Sciatic nerve (tissue), 2 donors: ENCODE results near the gene SLC36A2. TPM values are rescaled to one million over a fixed set of nuclear protein-coding genes. Genes with fewer than 3 reads are reported as not detected.

Experiments used
- ATAC-seq: fragments of 200-7000 bp; cut with Tn5 transposase; one replicate; pipeline ENCODE4 v1.9.1; 2020; ENCODE audit warnings: mild to moderate bottlenecking, moderate library complexity
- DNase-seq: peaks from one replicate; pipeline ENCODE4 v3.0.0-alpha.2; 2020; ENCODE audit warnings: low spot score
- intact Hi-C: fragments of 100-400 bp; cut with DNase I; formaldehyde crosslinking; loops from one replicate; pipeline ENCODE4 v1.14.2; 2022
- total RNA-seq: library from RNA; stranded (reverse); fragmentation: NEBNext Ultra II Directional; extraction: Animal tissue kit (Norgen Biotek cat#: 25700); gene quantifications from one replicate; pipeline ENCODE4 v1.2.1, GENCODE V29; 2021
- donor health status: DM: no; HTN: no; CAD: no.
- donor health status: DM: no; HTN: no; CAD: no.

Gene SLC36A2
- total RNA-seq, 1 donor from 2014 or later: 30.2 TPM

DNA sequence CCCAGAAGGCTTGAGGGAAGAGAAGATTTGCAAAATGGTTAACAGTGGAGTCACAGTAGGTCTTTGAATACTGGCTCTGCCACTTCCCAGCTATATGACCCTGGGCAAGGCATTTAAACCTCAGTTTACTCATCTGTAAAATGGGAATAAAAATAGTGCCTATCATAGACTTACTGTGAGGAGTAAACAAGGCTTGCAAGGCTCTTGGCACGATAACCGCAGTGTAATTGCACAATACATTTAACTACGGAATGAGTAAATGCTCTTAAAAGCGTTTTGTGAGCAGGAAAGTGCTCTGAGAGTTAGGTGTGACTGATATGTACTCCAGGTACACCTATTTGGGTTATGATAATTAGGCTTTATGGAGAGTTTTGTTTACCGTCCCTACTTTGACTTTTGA is 52.2 kb downstream of the SLC36A2 start:
- DNase-seq (no peak), ATAC-seq (no peak)
- intact Hi-C loops: no loop called here

DNA sequence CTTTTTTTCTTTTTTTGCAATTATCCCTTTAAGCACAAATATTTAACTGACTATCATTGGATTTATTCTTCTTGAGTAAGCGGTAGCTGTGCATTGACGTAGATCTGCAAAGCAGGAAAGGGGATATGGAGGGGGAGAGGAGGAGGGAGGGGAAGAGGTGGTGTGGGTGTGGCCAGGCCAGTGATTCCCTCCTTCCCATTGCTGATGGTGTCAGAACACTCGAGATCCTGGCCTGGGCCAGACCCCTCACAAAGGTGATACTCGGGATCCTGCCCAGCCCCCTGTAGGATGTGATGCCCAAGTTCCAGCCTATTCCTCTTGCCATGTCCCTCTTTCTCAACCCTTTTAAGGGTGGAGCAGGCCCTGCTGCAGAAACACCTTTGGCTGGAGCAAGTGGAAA is 53.7 kb downstream of the SLC36A2 start:
- ATAC-seq: no peak
- intact Hi-C loops: no loop called here

DNA sequence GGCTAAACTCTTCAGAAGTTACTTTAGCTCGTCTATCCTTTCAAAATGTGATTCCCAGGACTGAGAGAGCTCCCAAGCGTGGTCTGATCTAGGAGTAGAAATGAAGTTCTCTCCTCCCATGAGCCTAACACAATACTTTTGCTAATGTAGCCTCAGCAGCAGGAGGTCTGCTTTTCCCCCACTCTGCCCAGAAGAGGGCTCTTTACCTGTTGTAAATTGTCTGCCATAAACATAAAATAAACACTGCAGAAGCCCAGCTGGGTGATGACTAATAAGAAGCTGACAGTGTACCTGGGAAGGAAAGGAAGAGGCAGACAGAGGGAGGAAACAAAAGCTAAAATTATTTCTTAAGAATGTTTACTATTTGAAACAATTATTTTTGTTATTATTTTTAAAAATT is 59.2 kb downstream of the SLC36A2 start:
- ATAC-seq (no peak), DNase-seq (no peak)
- intact Hi-C loops: no loop called here

More for the DNA sequence above, 53.7 kb downstream of the SLC36A2 start:
- no peak for DNase-seq

DNA sequence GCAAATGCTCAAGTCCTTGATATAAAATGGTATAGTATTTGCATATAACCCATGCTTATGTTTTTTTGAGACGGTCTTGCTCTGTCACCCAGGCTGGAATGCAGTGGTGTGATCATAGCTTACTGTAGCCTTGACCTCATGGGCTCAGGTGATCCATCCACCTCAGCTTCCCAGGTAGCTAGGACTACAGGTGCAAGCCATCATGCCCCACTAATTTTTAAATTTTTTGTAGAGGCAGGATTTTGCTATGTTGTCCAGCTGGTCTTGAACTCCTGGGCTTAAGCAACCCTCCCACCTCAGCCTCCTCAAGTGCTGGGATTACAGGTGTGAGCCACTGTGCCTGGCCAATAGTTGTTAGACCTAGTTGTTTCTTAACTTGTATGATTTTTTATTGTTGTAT is 61.1 kb downstream of the SLC36A2 start:
- DNase-seq (no peak), ATAC-seq (no peak)
- intact Hi-C loops: no loop called here

DNA sequence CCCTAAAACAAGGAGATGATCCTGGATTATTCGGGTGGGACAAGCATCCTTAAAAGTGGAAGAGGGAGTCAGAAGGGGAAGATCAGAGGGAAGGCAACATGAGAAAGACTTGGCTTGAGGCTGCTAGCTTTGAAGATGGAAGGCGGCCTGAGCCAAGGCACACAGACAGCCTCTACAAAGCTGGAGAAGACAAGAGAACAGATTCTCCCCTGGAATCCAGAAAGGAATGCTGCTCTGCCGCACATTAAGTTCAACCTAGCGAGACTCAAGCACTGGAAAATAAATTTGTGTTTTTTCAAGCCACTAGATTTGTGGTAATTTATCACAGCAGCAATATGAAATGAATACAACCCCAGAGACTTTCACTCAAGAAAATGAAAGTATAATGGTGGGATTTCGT is 61.7 kb downstream of the SLC36A2 start:
- no peak for DNase-seq
- no peak for ATAC-seq
- intact Hi-C loops: no loop called here

DNA sequence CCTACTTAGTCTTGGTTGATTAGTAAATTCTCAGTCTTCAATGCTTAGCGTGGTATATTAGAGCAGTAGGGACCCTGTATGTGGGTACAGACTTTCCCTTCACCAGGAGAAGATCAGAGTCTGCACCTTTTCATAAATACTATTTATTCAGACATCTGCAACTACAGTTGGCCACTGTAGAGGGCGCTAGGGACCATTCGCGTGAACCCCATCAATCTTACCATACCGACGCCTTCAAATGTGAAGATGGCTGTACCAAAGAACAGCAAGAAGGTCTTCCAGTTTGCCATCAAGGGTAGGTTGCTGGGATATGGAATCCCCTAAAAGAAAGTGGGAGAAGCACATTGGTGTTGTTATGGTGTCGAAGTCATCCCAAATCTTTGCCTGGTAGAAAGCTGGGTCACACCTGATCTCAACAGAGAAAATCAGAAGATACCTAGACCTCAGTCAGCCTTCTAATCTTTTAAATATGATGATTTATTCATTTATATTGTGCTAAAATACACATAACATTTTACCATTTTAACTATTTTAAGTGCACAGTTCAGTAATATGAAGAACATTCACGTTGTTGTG is 62.9 kb downstream of the SLC36A2 start:
- intact Hi-C loops: no loop called here
- ATAC-seq (no peak), DNase-seq (no peak)

DNA sequence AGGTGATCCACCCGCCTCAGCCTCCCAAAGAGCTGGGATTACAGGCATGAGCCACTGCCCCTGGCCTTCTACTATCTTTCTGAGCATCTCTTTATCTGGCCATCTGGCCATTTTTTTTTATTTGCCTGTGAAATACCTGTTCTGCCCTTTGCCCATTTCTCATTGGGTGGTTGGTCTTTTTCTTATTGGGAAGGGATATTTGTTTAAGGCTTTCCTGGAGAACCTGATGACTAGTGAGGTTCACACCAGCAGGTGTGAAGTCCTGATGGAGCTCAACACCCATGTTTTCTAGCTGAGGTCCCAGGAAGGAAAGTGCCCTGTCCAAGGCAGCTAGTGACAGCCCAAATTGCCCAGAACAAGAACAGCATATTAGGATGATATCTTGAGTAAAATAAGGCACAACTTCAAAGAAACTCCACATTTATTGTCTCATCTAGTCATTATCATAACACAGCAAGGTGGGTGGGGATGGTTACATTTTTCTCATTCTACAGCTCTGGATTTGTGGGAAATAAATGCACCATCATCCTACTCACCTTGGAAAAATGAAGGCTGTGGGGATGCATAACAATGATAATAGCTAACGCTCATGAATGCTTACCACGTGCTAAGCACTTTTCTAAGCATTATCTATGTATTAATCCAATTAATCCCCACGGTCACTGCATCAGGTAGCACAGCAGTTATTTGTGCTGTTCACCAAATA is 64.1 kb downstream of the SLC36A2 start:
- DNase-seq (no peak), ATAC-seq (no peak)

DNA sequence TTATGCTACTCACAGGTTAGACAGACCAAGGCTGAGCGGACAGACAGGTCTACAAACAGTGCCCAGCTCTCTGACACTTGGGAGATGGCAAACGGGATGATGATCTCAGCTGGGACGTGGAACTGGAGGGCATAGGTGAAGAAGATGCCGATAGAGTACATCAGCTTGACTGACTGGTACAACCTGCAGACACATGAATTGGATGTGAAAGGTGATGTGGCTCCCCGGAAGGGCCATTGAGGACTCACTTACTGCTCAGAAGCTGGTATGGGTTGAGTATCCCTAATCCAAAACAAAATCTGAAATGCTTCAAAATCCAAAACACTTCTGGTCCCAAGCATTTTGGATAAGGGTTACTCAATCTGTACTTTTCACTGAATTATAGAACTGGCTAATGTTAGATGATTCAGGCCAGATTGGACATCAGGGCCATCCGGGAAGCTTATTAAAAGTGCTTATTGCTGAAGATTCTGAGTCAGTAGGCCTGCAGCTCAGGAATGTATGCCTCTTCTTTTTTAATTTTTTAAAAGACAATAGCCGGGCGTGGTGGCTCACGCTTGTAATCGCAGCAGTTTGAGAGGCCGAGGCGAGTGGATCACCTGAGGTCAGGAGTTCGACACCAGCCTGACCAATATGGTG is 66.2 kb downstream of the SLC36A2 start:
- ATAC-seq (no peak), DNase-seq (no peak)
- intact Hi-C loops: no loop called here

More for the DNA sequence above, 64.1 kb downstream of the SLC36A2 start:
- intact Hi-C loops: no loop called here

DNA sequence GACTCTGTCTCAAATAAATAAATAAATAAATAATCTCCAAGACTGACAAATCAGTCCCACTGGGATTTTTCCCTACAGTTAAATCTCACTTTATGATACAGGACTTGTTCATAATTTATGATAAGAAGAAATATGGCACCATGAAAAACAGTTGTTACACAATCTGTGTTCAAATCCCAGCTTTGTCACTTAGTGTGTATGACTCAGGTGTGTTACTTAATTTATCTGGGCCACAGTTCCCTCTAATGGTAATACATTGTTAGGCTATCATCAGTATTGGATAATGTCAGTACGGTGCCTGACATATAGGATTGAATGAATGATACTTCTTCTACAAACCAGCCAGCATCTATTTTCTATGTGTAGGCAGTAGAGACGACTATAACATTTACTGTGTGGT is 66.9 kb downstream of the SLC36A2 start:
- no peak for DNase-seq
- no peak for ATAC-seq
- intact Hi-C loops: no loop called here

DNA sequence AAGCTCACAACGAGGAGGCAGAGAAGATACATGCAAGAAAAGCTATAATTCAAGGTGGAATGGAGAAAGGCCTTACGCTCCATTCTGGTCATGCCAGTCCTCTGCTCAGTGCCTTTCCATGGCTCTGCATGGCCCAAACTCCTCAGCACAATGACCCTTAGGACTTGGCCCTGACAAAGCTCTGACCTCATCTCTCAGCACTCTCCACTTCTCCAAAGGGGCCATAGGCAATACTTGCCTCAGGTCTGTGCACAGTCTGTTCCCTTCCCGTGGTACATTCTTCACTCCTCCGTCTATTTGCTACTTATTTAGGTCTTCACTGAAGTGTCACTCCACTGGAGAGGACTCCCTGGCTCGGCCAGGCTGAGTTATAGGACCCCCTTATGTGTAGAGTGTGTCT is 68.5 kb downstream of the SLC36A2 start:
- ATAC-seq (no peak), DNase-seq (no peak)
- intact Hi-C loops: no loop called here

DNA sequence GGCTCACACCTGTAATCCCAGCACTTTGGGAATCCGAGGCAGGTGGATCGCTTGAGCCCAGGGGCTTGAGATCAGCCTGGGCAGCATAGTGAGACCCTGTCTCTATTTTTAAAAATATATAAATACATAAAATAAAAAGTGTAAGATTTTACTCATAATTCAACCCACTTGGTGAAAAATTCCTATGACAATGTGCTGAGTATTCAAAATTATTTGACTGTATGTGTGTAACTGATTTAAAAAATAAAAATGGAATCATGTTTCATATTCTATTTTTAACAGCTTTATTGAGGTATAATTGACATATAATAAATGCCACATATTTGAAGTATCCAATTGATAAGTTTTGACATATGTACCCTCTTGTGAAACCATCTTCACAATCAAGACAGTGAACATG is 71.6 kb downstream of the SLC36A2 start:
- intact Hi-C loops: no loop called here
- no peak for DNase-seq
- no peak for ATAC-seq

DNA sequence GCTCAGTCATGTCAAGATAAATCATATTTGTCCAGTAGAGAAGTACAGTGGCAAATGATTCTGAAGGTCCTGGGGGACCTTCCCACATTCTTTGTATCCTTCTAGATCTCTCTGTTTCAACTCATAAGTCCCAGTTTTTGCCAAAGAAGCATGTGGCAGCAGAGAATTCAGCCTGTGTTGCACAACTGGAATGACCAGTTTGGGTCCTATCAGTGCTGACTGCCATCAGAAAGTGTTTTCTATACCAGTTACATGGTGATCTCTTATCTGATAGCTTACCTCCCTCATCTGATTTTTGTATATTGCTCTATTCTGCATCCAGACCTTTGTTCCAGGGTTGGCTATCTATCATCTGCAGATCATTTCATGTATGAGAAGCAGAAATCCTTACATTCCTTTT is 72.7 kb downstream of the SLC36A2 start:
- ATAC-seq: no peak
- intact Hi-C loops: no loop called here

DNA sequence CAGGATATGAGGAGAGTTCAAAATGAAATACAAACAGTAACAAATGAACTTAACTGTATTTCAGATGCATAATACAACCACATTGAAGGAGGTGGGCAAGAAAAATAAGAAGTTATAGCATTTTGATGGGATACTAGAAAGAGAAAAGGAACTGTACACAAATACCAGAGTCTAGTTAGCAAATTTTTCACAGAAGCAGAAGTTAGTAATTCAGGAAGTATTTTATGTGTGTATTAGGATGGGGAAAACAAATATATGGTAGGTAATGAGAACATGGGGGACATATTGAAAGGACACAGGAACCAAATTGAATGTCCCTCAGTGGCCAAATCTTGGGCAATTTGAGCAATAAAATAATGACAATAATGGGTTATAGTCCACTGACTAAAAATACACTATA is 76.0 kb downstream of the SLC36A2 start:
- intact Hi-C loops: no loop called here
- DNase-seq (no peak), ATAC-seq (no peak)

More for the DNA sequence above, 72.7 kb downstream of the SLC36A2 start:
- DNase-seq: no peak

DNA sequence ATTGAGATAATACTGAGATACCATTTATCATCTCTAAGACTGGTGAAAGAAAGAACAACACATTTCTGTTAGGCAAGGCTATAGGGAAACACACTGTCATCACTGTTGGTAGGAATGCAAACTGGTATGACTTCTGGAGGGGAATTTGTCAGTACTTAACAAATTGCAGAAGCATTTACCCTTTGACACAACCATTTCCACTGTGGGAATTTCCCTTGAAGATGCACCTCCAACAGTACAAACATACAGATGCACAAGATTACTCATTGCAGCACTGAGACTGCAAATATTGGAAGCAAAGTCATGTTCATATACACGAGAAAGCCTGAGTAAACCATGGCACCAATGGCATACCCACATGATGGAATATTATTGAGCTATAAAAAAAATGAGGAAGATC is 76.8 kb downstream of the SLC36A2 start:
- DNase-seq (no peak), ATAC-seq (no peak)
- intact Hi-C loops: no loop called here

DNA sequence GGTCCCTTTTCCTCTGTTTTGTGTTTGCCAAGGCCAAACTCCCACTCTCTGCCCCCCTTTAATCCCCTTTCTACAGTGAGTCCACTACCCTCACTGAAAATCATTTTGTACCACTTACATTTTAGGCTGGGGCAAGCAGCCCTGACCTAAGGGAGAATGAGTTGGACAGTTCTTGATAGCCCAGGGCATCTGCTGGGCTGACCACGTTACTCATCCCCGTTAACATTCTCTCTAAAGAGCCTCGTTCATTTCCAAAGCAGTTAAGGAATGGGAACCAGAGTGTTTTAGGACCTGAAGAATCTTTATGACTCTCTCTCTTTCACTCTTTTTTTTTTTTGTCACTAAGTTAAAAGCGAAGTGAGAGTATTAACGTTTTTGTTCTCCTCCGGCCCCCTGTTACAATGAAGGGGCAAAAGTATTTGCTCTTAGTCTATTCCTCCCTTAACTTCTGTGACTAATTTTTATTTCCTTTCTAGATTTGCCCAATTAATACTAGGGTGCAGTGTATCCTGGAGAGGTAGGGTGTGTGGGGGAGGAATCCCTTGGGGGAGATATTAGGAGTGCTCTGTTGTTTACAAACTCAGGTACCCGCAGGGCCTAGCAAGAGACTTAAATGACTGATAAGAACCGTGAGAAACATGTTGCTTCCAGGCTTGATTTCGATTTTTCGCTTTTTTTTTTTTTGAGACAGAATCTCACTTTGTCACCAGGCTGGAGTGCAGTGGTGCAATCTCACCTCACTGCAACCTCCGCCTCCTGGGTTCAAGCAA is 79.7 kb downstream of the SLC36A2 start:
- no peak for ATAC-seq
- DNase-seq: no peak
- intact Hi-C loops: no loop called here

Other genes with a start within 250 kb of the SLC36A2 start
- gene ANXA6, start 189.8 kb downstream of the SLC36A2 start, total RNA-seq: 211 TPM
- gene CCDC69, start 123.5 kb downstream of the SLC36A2 start, total RNA-seq: 45.8 TPM
- 41.9 TPM for gene GM2A, start 94.4 kb downstream of the SLC36A2 start, total RNA-seq
- not detected for gene SLC36A3, start 43.8 kb downstream of the SLC36A2 start, total RNA-seq
- 24.9 TPM for gene SLC36A1, start 100.0 kb upstream of the SLC36A2 start, total RNA-seq
- gene FAT2, start 243.8 kb upstream of the SLC36A2 start, total RNA-seq: 0.40 TPM